Measurements from ENCODE around the gene ATAD3B.
A peak's percentile ranks its signal among the peaks of the same experiment; 100 is the strongest.
"Not testable (repeated sequence)": the region's sequence is repeated elsewhere in the genome, so short reads cannot be mapped to it uniquely, and the experiment has no call there.

The ATAD3B gene

GRCh38 chr1:1450616-1451015 lies 20.9 kb upstream of the ATAD3B start:
- DNase-seq (ENCODE audit: low spot score): not testable (repeated sequence)

GRCh38 chr1:1451696-1452364 lies 19.7 kb upstream of the ATAD3B start:
- no peak for DNase-seq (ENCODE audit: low spot score)

GRCh38 chr1:1452365-1452739 lies 19.2 kb upstream of the ATAD3B start:
- not testable (repeated sequence) for DNase-seq (ENCODE audit: low spot score)

GRCh38 chr1:1452882-1453281 lies 18.7 kb upstream of the ATAD3B start:
- DNase-seq (ENCODE audit: low spot score): no peak

GRCh38 chr1:1454286-1455056 lies 17.1 kb upstream of the ATAD3B start:
- DNase-seq (ENCODE audit: low spot score): not testable (repeated sequence)

GRCh38 chr1:1455366-1455884 lies 16.1 kb upstream of the ATAD3B start:
- DNase-seq (ENCODE audit: low spot score): no peak

GRCh38 chr1:1455934-1456333 lies 15.6 kb upstream of the ATAD3B start:
- DNase-seq (ENCODE audit: low spot score): not testable (repeated sequence)

GRCh38 chr1:1456683-1457255 lies 14.8 kb upstream of the ATAD3B start:
- DNase-seq (ENCODE audit: low spot score): not testable (repeated sequence)

GRCh38 chr1:1459156-1459555 lies 12.4 kb upstream of the ATAD3B start:
- DNase-seq (ENCODE audit: low spot score): not testable (repeated sequence)

GRCh38 chr1:1459711-1460110 lies 11.9 kb upstream of the ATAD3B start:
- not testable (repeated sequence) for DNase-seq (ENCODE audit: low spot score)

- DNase-seq (ENCODE audit: low spot score): no peak
These were observed 10.9 kb upstream of the ATAD3B start for GRCh38 chr1:1460540-1461130.

- DNase-seq (ENCODE audit: low spot score): no peak
These were observed 9.7 kb upstream of the ATAD3B start for GRCh38 chr1:1461721-1462317.

- peak; percentile 0 for DNase-seq (ENCODE audit: low spot score)
These were observed 9.1 kb upstream of the ATAD3B start for GRCh38 chr1:1462318-1462966.

- no peak for DNase-seq (ENCODE audit: low spot score)
These were observed 8.3 kb upstream of the ATAD3B start for GRCh38 chr1:1463312-1463711.

GRCh38 chr1:1468196-1468985 lies 3.2 kb upstream of the ATAD3B start:
- DNase-seq (ENCODE audit: low spot score): not testable (repeated sequence)

- no peak for DNase-seq (ENCODE audit: low spot score)
These were observed 758 bp upstream of the ATAD3B start for GRCh38 chr1:1470626-1471388.

- not testable (repeated sequence) for DNase-seq (ENCODE audit: low spot score)
These were observed 700 bp downstream of the ATAD3B start for GRCh38 chr1:1472053-1472876.

GRCh38 chr1:1476011-1476410 lies 4.4 kb downstream of the ATAD3B start:
- DNase-seq (ENCODE audit: low spot score): not testable (repeated sequence)

- DNase-seq (ENCODE audit: low spot score): no peak
These were observed 5.6 kb downstream of the ATAD3B start for GRCh38 chr1:1477206-1477605.

Measured in CD4-positive, alpha-beta T cell treated with Interleukin-15 for 4 hours (primary cell).